DMS 273 treated with DMSO at 0.1 percent for 48 hours (cell line): Measurements from ENCODE around the gene PAK5.

Source experiments
- DNase-seq: peaks from one replicate; lab custom pipeline; 2025; lab: John Stamatoyannopoulos, UW

Gene PAK5

DNA sequence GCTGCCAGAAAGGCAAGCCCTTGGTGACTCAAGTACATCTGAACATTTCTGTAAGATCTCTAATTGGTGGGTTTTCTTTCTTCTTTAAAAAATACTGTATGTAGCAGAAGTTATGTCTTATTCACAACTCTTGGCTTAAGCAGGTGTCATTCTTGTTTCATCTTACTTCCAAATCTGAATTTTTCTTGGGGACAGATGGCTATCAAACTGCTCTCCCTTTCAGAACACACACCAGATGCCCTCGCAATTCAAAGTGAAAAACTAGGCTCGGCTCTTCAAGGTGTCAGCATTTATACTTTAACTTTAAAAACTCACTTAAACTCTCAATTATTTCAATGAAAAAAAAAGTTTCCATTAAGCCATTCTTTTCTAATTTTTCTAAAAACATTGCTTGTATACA lies 49.7 kb downstream of the PAK5 start:
- DNase-seq, result peak; percentile 64

DNA sequence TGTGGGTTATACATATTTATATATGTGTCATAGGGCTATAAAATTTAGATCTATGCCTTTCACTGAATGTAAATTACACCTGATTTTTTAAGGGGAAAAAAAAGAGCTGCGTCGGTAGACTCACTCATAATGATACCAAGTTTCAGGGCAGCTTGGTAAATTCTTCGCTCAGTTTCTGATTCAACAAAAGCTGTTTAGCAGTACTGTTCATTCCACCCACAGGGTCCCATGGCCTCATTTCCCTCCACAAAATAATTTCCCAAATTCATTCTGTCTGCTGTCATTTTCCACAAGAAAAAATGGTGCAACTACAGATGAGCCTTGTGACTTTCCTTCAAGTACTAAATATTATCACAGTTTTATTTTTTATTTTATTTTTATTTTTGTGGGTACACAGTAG lies 63.7 kb downstream of the PAK5 start:
- no peak for DNase-seq

- no peak for DNase-seq
These were observed 68.9 kb downstream of the PAK5 start for GRCh38 chr20:9769954-9770353.

- no peak for DNase-seq
These were observed 77.4 kb downstream of the PAK5 start for GRCh38 chr20:9761476-9761875.

DNA sequence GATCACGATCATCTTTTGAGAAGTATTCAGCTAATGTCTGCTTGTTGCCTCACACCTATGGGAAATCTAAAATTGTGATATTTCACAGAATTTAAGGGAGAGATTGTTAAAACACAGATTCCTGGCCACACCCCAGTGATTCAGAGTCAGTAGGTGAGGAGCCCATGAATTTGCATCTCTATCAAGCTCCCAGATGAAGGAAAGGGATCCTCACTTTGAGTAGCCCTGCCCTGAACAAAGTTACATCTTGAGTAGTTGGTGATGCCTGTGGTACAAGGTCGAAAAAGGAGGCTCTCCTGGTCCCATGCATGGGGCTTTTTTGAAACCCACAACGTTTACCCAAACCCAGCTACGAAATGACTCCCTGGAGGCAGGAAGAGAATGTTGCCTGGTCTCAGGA lies 79.5 kb downstream of the PAK5 start:
- DNase-seq, result no peak

DNA sequence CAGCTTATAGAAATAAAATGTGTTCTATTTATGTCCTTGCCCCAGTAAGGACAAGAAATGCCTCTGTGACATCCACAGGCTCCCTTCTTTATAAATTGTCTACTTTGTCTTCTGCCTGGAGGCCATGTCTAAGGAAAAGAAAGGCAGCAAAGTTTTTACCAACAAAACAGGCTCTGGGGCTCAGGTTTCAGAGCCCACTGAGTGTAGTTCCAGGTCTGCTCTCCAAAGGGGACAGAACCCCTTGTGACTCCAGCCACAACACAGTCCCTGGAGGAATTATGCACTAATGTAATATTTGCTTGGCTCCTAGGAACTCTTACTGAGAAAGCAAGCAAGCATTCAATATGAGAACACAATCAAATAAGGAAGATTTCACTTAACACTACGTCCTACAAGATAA lies 80.1 kb downstream of the PAK5 start:
- DNase-seq, result no peak

DNA sequence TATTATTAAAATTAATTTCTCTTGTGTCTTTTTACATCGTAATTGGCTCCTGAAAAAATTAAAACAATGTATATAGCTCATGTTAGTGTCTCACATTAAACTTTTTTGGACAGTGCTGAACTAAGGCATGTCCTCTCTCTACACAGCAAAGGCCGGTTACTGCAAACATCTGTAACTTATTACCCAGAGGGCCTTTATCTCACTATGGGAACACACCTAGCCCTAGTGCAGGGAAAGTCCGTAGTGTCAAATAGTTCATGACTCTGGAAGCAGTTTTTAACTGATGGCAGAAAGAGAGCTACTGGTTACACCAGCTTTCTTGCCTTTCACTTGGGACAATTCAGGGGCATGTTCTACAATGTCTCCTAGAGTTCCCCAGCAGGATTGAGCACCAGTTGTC lies 82.2 kb downstream of the PAK5 start:
- DNase-seq, result no peak

DNA sequence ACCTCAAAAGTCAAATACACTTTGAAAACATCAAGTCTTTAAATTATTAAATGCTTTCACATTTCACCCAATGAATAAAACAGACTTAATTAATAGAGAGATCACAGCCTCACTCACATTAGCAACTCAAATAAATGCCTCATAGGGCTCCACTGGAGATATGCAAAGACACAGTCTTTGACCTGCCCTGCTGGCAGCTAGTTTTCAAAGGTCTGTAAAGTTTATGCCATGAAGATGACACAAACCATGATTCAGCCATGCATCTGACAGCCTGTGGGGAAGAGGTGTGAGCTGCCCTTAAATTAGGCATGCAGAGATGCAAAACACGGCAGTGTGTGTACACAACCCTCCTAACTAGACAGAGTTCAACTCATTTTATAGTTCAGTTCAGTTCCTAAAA lies 83.6 kb downstream of the PAK5 start:
- DNase-seq, result no peak

DNA sequence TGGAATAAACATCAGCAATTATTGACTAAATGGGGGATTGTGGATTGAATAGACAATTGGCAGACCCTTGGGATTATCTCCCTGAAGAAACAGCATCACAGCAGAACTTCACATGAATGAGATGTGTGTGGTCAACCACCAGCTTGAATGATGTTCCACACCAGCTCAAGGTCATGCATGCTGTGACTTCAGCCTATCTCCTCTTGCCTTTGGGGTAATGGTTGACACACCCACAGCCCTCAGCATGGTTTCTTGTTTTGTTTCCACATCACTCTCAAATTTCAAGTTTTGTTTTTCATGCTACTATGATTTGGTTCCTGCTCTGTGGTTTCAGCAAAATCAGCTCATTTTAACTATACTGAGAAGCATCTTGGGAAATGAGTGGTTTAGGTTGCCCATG lies 94.3 kb downstream of the PAK5 start:
- DNase-seq, result no peak

DNA sequence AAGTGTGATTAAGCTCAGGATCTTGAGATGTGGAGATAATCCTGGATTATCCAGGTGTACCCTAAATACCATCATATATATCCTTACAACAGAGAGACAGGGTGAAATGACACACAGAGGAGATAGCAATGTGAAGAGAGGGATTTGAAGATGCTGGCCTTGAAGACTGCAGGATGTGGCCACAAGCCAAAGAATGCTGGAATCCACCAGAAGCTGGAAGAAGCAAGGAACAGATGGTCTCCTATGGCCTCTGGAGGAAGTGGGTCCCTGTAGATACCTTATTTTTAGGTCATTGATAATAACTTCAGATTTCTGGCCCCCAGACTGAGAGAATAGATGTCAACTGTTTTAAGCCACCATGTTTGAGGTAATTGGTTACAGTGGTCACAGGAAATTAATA lies 95.0 kb downstream of the PAK5 start:
- no peak for DNase-seq

- no peak for DNase-seq
These were observed 96.1 kb downstream of the PAK5 start for GRCh38 chr20:9742821-9743220.

DNA sequence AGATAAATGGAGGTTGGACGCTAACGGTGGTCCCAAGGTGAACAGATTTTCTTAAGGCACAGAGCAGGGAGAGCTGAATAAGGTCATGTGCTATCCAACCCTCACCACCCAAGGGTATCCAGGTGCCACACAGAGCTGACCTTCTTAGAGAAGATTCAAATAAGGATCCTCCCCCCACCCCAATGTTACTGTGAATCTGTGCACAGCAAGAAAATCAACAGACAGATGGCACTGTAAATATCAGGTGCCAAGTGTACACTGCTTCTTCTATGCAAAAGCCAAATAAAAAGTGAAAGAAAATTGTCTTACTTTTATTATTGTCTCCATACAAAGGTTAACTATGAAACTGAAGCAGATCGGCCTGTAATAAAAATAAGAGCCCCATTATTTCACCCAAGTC lies 96.9 kb downstream of the PAK5 start:
- DNase-seq, result no peak

DNA sequence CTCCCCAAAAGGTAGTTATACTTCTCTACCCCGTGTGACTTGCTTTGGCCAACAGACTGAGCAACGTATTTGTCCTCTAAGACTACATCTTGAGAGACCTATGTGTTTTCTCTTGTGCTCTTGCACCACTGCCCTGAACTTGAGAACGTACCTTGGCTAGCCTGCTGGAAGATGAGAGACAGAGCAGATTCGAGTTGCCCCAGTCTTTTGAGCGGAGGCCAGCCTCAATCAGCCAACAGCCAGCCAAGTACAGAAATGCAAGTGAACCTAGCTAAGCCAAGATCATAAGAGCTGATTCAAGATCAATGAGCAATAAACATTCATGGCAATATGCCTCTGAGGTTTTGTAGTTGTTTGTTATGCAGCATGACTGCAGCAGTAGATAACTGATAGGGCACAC lies 98.4 kb downstream of the PAK5 start:
- DNase-seq, result no peak

- DNase-seq, result no peak
These were observed 98.9 kb downstream of the PAK5 start for GRCh38 chr20:9739991-9740390.

DNA sequence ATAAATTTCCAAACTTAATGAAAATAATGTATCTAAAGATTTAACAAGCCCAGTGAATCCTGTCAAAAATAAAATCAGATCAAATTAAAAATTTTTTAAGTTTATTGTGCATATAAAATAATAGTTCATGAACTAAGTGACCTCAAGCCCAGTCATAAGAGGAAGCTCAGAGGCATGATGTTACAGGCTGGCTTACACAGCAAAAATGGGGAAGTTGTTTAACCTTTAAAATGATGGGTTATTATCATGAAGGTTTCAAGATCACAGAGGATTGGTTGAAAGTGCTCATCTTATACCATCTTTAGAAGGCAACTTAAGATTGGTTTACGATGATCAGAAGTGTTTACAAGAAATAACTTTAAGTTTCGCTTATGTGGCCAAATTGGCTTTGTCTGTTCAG lies 102.5 kb downstream of the PAK5 start:
- no peak for DNase-seq

DNA sequence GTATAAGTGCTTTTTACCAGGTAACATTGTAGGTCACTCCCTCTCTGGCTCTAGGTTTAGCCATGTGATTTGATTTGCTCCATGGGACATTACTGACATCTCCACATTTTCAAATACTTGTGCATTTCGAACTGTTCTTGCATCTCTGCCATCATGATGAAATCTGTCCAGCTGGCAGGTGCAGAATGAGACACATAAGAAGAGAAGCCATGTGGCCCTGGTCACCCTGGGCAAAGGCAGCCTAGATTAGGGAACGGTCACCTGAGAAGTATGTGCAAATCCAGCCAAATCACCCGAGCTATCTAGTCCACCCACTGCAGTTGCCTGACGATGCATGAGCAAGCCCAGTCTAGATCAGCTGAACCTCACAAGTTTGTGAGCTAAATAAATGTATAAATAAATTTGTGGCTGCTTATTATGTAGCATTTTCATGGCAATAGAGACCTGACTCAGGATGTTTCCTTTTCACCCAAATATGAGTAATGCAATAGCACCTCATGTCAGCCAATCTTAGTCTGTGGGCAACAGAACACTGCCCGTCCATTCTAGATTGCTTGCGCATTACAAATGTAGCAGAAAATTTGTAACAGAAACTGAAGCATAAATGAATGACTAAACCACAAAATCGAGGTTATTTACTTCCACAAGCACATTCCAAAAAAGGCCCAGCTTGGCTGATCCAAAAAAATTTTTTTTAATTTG lies 115.2 kb downstream of the PAK5 start:
- DNase-seq, result no peak

DNA sequence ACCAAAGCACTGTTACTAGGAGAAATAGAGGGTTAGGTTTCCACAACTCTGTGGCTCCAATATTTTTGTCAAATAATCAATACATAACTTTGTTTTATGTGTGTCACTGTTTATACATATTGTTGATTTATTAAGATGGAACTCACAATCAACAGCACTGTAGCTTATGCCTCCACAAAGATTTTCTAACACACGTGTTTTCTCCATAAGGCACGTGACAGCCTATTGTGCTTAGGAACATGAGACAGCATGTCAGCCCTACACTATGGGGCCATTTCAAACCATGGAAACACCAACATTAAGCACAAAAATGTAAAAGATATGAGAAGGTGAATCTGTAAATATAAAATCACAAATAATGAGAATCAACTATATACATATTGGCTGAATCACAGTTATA lies 127.0 kb downstream of the PAK5 start:
- no peak for DNase-seq

DNA sequence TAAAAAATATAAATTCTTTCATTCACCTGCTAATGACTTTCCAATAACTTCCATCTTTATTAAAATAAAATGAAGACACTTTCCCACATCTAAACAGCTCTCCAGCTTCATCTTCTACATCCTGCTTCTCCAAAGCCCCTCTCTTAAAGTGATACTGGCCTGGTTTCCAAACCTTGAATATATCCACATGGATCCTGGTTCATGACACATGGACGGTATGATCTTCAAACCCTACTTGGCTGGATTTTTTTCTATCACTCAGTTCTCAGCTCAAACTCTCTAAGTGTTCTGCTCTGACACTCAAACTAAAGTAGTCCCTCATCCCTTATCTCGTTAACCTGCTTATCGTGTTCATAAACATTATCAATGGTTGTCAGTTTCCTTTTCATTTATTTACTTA lies 128.2 kb downstream of the PAK5 start:
- no peak for DNase-seq

GRCh38 chr20:9705722-9706476 lies 133.0 kb downstream of the PAK5 start:
- no peak for DNase-seq

DNA sequence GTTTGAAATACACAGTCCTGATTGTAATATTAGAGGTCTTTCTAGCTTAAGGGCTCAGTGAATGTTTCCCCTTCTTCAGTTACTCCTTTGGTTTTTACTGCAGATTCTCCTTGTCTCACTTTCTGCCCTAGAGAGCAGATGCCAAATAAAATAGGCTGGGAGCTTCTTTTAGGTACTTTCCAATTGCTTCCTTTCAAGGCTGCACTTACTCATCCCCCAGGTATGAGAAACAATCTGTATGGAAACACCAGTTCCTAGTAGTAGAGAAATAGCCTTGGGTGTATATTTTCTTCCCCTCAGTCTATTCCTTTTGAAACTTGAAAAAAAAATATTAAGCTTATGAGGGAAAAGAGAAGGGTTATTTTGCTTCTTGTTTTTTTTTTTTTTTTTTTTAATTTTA lies 139.7 kb downstream of the PAK5 start:
- no peak for DNase-seq

GRCh38 chr20:9689041-9689440 lies 149.8 kb downstream of the PAK5 start:
- no peak for DNase-seq

DNA sequence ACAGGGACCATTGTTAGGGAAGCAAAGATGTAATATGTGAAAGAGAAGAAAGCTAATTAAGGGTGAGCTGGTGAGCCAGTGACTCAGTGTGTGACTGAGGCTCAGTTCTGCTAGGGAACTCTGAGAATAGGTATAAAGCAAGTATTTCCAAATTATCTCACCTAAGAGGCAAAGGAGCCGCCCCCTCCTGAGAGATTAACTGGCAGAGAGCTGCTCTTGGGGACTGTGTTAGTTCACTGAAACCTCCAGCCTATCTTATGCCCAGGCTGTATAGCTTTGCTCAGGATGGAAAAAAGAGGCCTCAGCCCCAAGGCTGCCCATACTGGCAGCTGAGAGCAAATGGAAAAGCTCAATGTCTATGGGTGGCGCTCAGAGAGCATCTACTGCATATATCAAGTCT lies 152.0 kb downstream of the PAK5 start:
- no peak for DNase-seq

GRCh38 chr20:9686455-9686854 lies 152.4 kb downstream of the PAK5 start:
- no peak for DNase-seq

DNA sequence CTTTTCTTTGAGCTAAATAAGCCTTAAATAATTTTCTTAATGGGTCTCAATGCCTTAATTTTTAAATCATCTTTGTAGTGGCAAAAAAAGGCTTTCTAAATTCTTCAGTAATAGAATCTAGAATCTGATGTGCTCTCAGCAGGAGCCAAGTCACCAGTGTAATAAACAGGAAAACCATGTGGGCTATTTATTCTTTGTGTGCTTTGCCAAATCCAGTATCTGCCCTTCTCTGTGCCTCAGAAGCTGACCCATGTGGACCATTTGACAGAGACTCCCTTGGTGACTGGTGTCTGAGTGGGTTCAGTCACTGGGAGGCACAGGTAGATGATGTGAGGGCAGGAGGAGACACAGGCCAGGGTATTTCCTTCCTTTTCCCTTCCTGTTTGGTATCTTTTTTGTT lies 152.9 kb downstream of the PAK5 start:
- no peak for DNase-seq
